Neuronal stem cell (in vitro differentiated cells): ENCODE data around the gene FBXW9.
"Not testable (repeated sequence)": the region's sequence is repeated elsewhere in the genome, so short reads cannot be mapped to it uniquely, and the experiment has no call there.

Experiments
- DNase-seq: peaks from one replicate; pipeline ENCODE4 v3.0.0-alpha.2; 2013; ENCODE audit warnings: low spot score
- H2AFZ ChIP-seq: one replicate; pipeline ENCODE4 v1.6.1; 2013; ENCODE audit warnings: mild to moderate bottlenecking, low read length, inconsistent platforms
- H2AK5ac ChIP-seq: 2 replicates; pipeline ENCODE4 v1.6.1; 2013; ENCODE audit warnings: low read depth, mild to moderate bottlenecking, inconsistent platforms, low read length, moderate library complexity, mixed read lengths
- H2BK120ac ChIP-seq: 2 replicates; pipeline ENCODE4 v1.6.1; 2013; ENCODE audit warnings: low read depth, mild to moderate bottlenecking, inconsistent platforms, low read length, moderate library complexity, mixed read lengths
- H2BK12ac ChIP-seq: one replicate; pipeline ENCODE4 v1.6.1; 2013; ENCODE audit warnings: low read length, inconsistent platforms
- H2BK15ac ChIP-seq: 2 replicates; pipeline ENCODE4 v1.6.1; 2013; ENCODE audit warnings: mild to moderate bottlenecking, low read length, inconsistent platforms, mixed read lengths
- H2BK5ac ChIP-seq: one replicate; pipeline ENCODE4 v1.6.1; 2013; ENCODE audit warnings: inconsistent platforms, mild to moderate bottlenecking, low read length, moderate library complexity
- H3K14ac ChIP-seq: one replicate; pipeline ENCODE4 v1.6.1; 2013; ENCODE audit warnings: low read length, inconsistent platforms
- H3K18ac ChIP-seq: 2 replicates; pipeline ENCODE4 v1.6.1; 2013; ENCODE audit warnings: low read length, inconsistent platforms
- H3K23ac ChIP-seq: 2 replicates; pipeline ENCODE4 v1.6.1; 2013; ENCODE audit warnings: low read depth, mild to moderate bottlenecking, mixed read lengths, low read length, inconsistent platforms; ENCODE audit not compliant: poor library complexity
- H3K27ac ChIP-seq: replicated peaks from 3 replicates; pipeline ENCODE4 v1.5.1; 2013; ENCODE audit warnings: low read length, inconsistent platforms
- H3K27me3 ChIP-seq, 3 experiments: 2 replicates each; pipeline ENCODE4 v1.6.1; 2013; ENCODE audit warnings: low read length in 3 of 3, mild to moderate bottlenecking in 2 of 3, inconsistent platforms in 1 of 3, low read depth in 1 of 3, mixed read lengths in 1 of 3, moderate library complexity in 1 of 3; ENCODE audit not compliant: control insufficient read depth in 3 of 3, insufficient read depth in 3 of 3
- H3K36me3 ChIP-seq, 2 donors: replicated peaks in 1 of 2; 2 replicates each; pipeline ENCODE4 v1.6.1; 2013; ENCODE audit warnings: low read length in 2 of 2; ENCODE audit not compliant: control insufficient read depth in 2 of 2, insufficient read depth in 2 of 2
- H3K4ac ChIP-seq: 2 replicates; pipeline ENCODE4 v1.6.1; 2013; ENCODE audit warnings: inconsistent platforms, mild to moderate bottlenecking, low read length, moderate library complexity
- H3K4me1 ChIP-seq, 2 donors: 1 replicate in 1 of 2; 2 replicates in 1 of 2; pipeline ENCODE4 v1.6.1; 2013; ENCODE audit warnings: low read length in 2 of 2, low read depth in 1 of 2; ENCODE audit not compliant: control insufficient read depth in 2 of 2, insufficient read depth in 1 of 2
- H3K4me2 ChIP-seq: one replicate; pipeline ENCODE4 v1.6.1; 2013; ENCODE audit warnings: mild to moderate bottlenecking, low read length, inconsistent platforms; ENCODE audit not compliant: insufficient read depth, poor library complexity, severe bottlenecking
- H3K4me3 ChIP-seq, 2 donors: 2 replicates each; pipeline ENCODE4 v1.5.1; 2013; ENCODE audit warnings: low read length in 2 of 2, mild to moderate bottlenecking in 2 of 2, inconsistent platforms in 1 of 2, moderate library complexity in 1 of 2
- H3K79me1 ChIP-seq: one replicate; pipeline ENCODE4 v1.6.1; 2013; ENCODE audit warnings: low read depth, mild to moderate bottlenecking, inconsistent platforms, low read length, moderate library complexity
- H3K9ac ChIP-seq: one replicate; pipeline ENCODE4 v1.6.1; 2013; ENCODE audit warnings: mild to moderate bottlenecking, low read depth, low read length, inconsistent platforms; ENCODE audit not compliant: poor library complexity
- H3K9me3 ChIP-seq, 2 donors: replicated peaks in 1 of 2; 2 replicates each; pipeline versions ENCODE3 to v1.6.1; 2013; ENCODE audit warnings: low read length in 2 of 2, mild to moderate bottlenecking in 2 of 2, inconsistent platforms in 1 of 2, low read depth in 1 of 2, mixed read lengths in 1 of 2, moderate library complexity in 1 of 2; ENCODE audit not compliant: control insufficient read depth in 2 of 2, insufficient read depth in 1 of 2
- H4K8ac ChIP-seq: one replicate; pipeline ENCODE4 v1.6.1; 2013; ENCODE audit warnings: low read depth, mild to moderate bottlenecking, inconsistent platforms, low read length, moderate library complexity
- H4K91ac ChIP-seq: one replicate; pipeline ENCODE4 v1.6.1; 2013; ENCODE audit warnings: low read length, low read depth, mild to moderate bottlenecking, inconsistent platforms; ENCODE audit not compliant: poor library complexity
- WGBS, 2 donors: extraction: QIAGEN DNeasy Blood & Tissue Kit; methylation state at CpG; one replicate each; pipeline ENCODE4 v1.1.7; 2013; ENCODE audit warnings: missing lambda C conversion rate in 2 of 2, mixed read lengths in 1 of 2; ENCODE audit not compliant: insufficient read length in 2 of 2, insufficient replicate concordance in 1 of 2; ENCODE audit errors: extremely low coverage in 2 of 2; 5-methylcytosine and 5-hydroxymethylcytosine counted together

Gene FBXW9

GRCh38 chr19:12647490-12648071, 48.9 kb downstream of the FBXW9 start:
- WGBS, 2 donors: no CpG with 5 or more reads among the region's 31 CpGs
- Histone ChIP-seq H2BK15ac (no peak overlapping the region), H3K9me3 (no peaks in the 10 kb centered on the region), H3K14ac (no peak overlapping the region), H2BK5ac (peak overlapping the region; percentile 60), H2AFZ (no peak overlapping the region), H2AK5ac (peak overlapping the region; percentile 25), H3K79me1 (no peaks in the 10 kb centered on the region), H3K9ac (peak overlapping the region; percentile 12), H3K4me3 (no peak overlapping the region), H3K23ac (peak overlapping the region; percentile 6), H3K27me3 (no peaks in the 10 kb centered on the region), H3K27ac (no peak overlapping the region), H2BK120ac (no peak overlapping the region), H3K18ac (no peak overlapping the region), H3K4ac (no peak overlapping the region), H4K91ac (no peak overlapping the region), H3K36me3 (peaks cover 3 to 7% of the 10 kb centered on the region in 2 donors), H3K4me2 (no peak overlapping the region), H4K8ac (no peak overlapping the region), H2BK12ac (no peak overlapping the region), H3K4me1 (no peaks in the 10 kb centered on the region)
- no peak for DNase-seq

- no peak overlapping the region for H2BK120ac ChIP-seq
- no peak overlapping the region for H2BK12ac ChIP-seq
- no peak for DNase-seq
- H3K4me2 ChIP-seq: no peak overlapping the region
- H2AK5ac ChIP-seq: no peak overlapping the region
- H3K79me1 ChIP-seq: no peaks in the 10 kb centered on the region
- no CpG with 5 or more reads among the region's 8 CpGs for WGBS, 2 donors
- H3K14ac ChIP-seq: no peak overlapping the region
- H3K4me1 ChIP-seq: no peaks in the 10 kb centered on the region
- H2BK15ac ChIP-seq: no peak overlapping the region
- no peak overlapping the region for H4K8ac ChIP-seq
- peaks cover 3 to 5% of the 10 kb centered on the region in 2 donors for H3K36me3 ChIP-seq
- no peak overlapping the region for H3K27ac ChIP-seq
- peaks cover 0 to 2% of the 10 kb centered on the region in 2 donors for H3K9me3 ChIP-seq
- no peaks in the 10 kb centered on the region for H3K27me3 ChIP-seq
- H2AFZ ChIP-seq: no peak overlapping the region
- peak overlapping the region; percentile 12 for H3K9ac ChIP-seq
- no peak overlapping the region for H3K18ac ChIP-seq
- H4K91ac ChIP-seq: no peak overlapping the region
- no peak overlapping the region for H3K4me3 ChIP-seq
- peak overlapping the region; percentile 6 for H3K23ac ChIP-seq
- H3K4ac ChIP-seq: no peak overlapping the region
- no peak overlapping the region for H2BK5ac ChIP-seq
These were observed 49.4 kb downstream of the FBXW9 start for GRCh38 chr19:12647047-12647446.

- DNase-seq: no peak
- Histone ChIP-seq H4K8ac (no peak overlapping the region), H3K4me1 (no peaks in the 10 kb centered on the region), H3K4me2 (no peak overlapping the region), H2AK5ac (no peak overlapping the region), H3K4me3 (no peak overlapping the region), H2BK120ac (no peak overlapping the region), H3K9ac (no peak overlapping the region), H2BK5ac (no peak overlapping the region), H2BK15ac (no peak overlapping the region), H4K91ac (no peak overlapping the region), H3K14ac (no peak overlapping the region), H2BK12ac (no peak overlapping the region), H2AFZ (no peak overlapping the region), H3K79me1 (no peaks in the 10 kb centered on the region), H3K27me3 (no peaks in the 10 kb centered on the region), H3K36me3 (peaks cover 2 to 3% of the 10 kb centered on the region in 2 donors), H3K18ac (no peak overlapping the region), H3K9me3 (peaks cover 0 to 2% of the 10 kb centered on the region in 2 donors), H3K4ac (no peak overlapping the region), H3K23ac (no peak overlapping the region), H3K27ac (no peak overlapping the region)
- no CpG with 5 or more reads among the region's 10 CpGs for WGBS, 2 donors
These were observed 49.9 kb downstream of the FBXW9 start for GRCh38 chr19:12646551-12646950.

- H3K14ac ChIP-seq, H2AFZ ChIP-seq, H4K8ac ChIP-seq, H4K91ac ChIP-seq, H3K4ac ChIP-seq, H2AK5ac ChIP-seq, H3K27ac ChIP-seq, H3K4me3 ChIP-seq, H2BK5ac ChIP-seq, H2BK120ac ChIP-seq, H3K36me3 ChIP-seq, H3K27me3 ChIP-seq, H2BK15ac ChIP-seq, DNase-seq, H3K9ac ChIP-seq, H3K4me1 ChIP-seq, H2BK12ac ChIP-seq, H3K79me1 ChIP-seq, H3K23ac ChIP-seq, H3K18ac ChIP-seq, H3K4me2 ChIP-seq: not testable (repeated sequence)
- H3K9me3 ChIP-seq: peaks cover 3 to 11% of the 10 kb centered on the region in 2 donors
- WGBS, 2 donors: no CpG with 5 or more reads among the region's 14 CpGs
These were observed 52.7 kb downstream of the FBXW9 start for GRCh38 chr19:12643716-12644115.
